ENCODE results near the gene MYO1F.
A peak's percentile ranks its signal among the peaks of the same experiment; 100 is the strongest.

MYO1F gene

DNA sequence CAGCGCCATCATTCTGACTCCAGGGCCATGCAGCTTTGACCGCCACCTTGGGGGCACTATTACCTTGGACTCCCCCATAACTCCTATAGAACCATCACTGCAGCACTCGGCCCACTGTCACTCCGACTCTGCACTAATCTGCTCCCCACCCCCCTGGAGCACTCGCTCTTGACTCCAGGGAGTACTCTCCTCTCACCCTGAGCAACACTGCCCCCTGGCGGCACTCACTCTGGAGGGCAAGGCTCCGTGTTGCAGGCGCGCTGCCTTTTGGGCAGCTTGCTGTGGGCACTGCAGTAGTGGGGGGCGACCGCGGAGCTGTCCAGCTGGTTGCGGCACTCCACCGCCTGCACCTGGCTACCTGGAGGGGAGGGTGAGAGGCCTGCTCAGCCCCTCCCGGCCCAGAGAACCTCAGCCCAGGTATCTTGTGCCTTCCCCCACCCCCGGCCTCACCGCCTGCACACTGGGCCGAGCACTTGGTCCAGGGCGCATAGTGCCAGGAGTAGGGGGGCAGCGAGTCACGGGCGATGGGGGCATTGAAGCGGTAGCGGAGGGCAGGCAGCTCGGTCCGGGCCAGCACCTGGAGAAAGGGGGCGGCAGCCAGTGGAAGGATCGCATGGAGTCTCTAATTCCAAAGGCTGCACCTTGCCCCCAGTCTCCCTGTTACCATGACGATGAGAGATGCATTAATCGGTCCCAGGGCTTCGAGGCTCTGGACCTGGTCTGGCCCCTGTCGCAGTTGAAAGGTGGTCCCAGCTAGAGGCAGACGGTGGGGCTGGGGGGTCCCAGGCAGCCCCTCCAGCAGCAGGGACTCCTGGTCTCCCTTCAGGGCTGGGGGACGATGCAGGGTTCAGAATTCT, 8.9 kb upstream of the MYO1F start:
- no peak overlapping the region for H3K4me3 ChIP-seq (ENCODE audit: low read depth, low read length)
- TF ChIP-seq, protein P1, sequence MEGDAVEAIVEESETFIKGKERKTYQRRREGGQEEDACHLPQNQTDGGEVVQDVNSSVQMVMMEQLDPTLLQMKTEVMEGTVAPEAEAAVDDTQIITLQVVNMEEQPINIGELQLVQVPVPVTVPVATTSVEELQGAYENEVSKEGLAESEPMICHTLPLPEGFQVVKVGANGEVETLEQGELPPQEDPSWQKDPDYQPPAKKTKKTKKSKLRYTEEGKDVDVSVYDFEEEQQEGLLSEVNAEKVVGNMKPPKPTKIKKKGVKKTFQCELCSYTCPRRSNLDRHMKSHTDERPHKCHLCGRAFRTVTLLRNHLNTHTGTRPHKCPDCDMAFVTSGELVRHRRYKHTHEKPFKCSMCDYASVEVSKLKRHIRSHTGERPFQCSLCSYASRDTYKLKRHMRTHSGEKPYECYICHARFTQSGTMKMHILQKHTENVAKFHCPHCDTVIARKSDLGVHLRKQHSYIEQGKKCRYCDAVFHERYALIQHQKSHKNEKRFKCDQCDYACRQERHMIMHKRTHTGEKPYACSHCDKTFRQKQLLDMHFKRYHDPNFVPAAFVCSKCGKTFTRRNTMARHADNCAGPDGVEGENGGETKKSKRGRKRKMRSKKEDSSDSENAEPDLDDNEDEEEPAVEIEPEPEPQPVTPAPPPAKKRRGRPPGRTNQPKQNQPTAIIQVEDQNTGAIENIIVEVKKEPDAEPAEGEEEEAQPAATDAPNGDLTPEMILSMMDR (IDR thresholded peaks at IDR 0.05; ENCODE audit: low read depth, low read length) = peak; percentile 60

DNA sequence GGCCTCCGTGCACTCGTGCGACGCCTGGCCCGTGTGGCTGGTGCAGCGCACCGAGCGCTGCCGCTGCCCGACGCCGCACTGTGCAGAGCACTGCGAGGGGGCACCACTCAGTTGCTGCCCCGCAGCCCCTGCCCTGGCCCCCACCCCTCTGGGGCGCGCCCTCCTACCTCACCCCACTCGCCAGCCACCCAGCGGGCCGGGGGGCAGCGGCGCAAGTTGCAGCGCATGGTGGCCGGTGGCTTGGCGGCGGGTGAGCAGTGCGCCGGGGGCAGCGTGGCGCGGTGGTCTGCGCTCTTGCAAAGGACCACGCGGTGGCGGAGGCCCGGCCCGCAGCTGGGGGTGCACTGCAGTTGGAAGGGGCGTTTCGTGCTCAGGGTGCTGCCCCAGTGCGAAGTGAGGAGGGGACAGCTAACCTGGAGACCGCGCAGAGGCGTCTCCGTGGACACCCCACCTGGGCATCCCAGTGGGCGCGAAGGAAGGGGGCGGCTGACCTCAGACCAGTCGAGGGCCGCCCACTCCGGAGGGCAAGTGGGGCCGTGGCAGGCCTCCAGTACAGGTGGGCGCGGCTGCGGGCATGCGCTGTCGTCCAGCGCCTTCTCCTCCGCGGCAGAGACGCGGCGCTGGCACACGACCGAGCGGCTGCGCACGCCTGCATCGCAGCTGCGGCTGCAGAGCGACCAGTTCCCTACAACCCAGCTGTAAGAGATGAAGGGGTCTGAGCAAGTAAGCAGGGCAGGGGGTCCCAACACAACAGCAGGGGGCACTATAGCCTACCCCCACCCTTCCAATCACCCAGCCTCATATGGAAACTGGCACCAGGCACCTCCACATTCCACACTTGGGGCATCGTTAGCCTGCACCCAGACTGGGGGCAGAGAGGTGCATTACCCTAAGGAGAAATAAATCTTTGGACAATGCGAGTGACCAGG, 8.0 kb upstream of the MYO1F start:
- no peak overlapping the region for H3K4me3 ChIP-seq (ENCODE audit: low read depth, low read length)
- TF ChIP-seq, protein P1 (IDR thresholded peaks at IDR 0.05; ENCODE audit: low read depth, low read length) = no peak

DNA sequence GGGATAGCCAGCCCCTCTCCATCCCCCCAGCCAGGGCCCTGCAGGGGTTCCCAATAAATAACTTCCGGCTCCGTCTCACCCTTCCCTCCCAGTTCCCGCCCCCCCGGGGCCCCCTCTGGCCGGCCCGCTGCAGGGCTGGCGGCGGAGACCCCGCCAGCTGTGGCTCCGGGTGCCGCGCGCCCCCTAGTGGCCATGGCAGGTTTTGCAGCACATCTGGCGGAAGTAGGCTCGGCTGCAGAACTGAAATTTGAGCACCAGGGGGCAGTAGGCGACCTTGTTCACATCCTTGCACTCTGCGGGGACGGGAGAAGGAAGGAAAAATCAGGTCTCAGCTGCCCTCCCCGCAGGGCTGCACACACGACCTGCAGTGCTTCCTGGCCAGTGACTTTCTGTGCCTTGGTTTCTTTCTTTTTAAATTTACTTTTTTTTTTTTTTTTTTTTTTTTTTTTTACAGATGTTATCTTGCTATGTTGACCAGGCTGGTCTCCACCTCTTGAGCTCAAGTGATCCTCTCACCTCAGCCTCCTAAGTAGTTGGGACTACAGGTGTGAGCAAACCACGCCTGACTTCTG, 3.6 kb upstream of the MYO1F start:
- no peak overlapping the region for H3K4me3 ChIP-seq (ENCODE audit: low read depth, low read length)
- TF ChIP-seq, protein P1 (IDR thresholded peaks at IDR 0.05; ENCODE audit: low read depth, low read length) = peak; percentile 99

DNA sequence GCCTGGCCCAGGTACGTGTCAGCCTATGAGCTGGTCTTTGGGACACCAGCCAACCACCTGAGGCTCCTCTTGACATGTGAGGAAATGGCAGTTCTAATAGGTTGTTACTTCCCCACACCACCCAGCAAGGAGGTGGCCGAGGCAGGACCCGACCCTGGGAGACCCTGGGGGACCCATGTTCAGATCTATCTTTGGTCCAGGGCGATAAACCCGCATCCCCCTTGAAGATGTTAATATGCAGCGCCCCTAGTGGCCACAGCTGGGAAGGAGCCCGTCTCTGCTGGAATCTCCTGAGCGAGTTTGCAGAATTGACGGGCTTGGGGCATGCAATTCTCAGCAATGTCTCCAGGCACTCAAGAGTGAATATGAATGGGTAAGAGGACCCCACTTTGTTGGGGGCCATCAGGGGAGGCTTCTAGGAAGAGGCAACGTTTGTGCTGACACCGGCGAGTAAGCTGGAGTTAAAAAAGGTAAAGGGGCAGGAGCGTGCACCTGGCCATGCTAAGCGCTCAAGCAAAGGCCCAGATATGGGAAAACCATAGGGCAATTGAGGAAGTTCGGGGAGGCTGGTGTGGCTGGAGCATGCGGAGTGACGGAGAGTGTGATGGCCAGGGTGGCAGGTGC, 1.5 kb upstream of the MYO1F start:
- TF ChIP-seq, protein P1 (IDR thresholded peaks at IDR 0.05; ENCODE audit: low read depth, low read length) = peak; percentile 90
- no peak overlapping the region for H3K4me3 ChIP-seq (ENCODE audit: low read depth, low read length)

DNA sequence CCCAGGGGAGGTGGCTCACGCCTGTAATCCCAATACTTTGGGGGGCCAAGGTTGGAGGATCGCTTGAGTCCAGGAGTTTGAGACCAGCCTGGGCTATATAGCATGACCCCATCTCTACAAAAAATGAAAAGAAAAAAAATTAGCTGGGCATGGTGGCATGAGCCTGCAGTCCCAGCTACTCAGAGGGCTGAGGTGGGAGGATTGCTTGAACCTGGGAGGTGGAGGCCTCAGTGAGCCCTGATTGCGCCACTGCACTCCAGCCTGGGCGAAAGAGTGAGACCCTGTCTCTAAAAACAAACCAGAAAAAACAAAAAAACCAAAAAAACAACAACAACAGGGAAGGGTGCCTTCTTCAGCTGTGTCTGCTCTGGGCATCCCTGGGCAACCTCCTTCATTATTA, 499 bp upstream of the MYO1F start:
- TF ChIP-seq, protein P1 (IDR thresholded peaks at IDR 0.05; ENCODE audit: low read depth, low read length) = no peak
- H3K4me3 ChIP-seq (ENCODE audit: low read depth, low read length) = no peak overlapping the region

DNA sequence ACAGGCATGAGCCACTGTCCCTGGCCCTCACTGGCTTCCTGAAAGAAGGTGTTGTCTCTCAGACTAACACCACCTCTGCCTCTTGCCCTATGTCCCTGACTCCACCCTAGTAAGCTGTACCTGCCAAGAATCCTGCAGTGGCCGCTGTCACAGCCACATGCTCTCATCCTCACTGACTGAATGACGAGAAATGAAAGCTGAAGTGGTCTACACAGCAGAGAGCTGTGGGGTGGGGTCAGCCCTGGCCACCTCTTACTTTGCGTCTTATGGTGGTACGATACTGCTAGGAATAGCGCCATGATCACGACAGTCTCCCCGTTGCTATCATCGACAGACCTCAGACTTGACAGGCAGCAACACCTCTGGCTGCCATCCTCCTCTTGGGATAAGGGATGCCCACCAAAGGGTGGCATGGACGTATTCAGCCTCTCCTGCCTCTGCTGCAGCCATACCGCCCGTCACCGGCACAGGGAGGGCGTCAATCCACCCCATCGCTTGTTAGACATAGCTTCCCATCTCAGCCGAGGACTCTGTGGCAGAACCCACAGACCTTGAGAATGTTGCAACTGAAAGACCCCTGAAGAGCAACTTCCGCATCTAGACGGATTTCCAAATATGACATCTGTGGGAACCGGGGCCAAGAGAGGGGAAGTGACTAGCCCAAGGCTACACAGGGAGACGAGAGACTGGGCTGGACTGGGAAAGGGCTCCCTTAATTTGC, 809 bp downstream of the MYO1F start:
- TF ChIP-seq, protein P1 (IDR thresholded peaks at IDR 0.05; ENCODE audit: low read depth, low read length) = no peak
- no peak overlapping the region for H3K4me3 ChIP-seq (ENCODE audit: low read depth, low read length)

Data from WI38 (cell line).